Neural cell (in vitro differentiated cells): Measurements from ENCODE around the gene STAC. TPM values are rescaled to one million over a fixed set of nuclear protein-coding genes. Genes with fewer than 3 reads are reported as not detected.

Experiments used
- H2AFZ ChIP-seq: fragments of 200-600, 300-800 bp; sonication (generic), shearing (Covaris generic); 2 replicates; pipeline ENCODE4 v1.6.0; 2014; ENCODE audit warnings: low read depth, mild to moderate bottlenecking, antibody characterized with exemption, low read length, moderate library complexity
- H3F3A ChIP-seq: fragments of 200-600 bp; shearing (Covaris generic); 2 replicates; pipeline ENCODE4 v1.6.1; 2016; ENCODE audit warnings: mild to moderate bottlenecking, moderate library complexity, mixed read lengths, antibody characterized with exemption, low read length; ENCODE audit not compliant: insufficient read depth, poor library complexity, severe bottlenecking
- H3K27ac ChIP-seq: fragments of 200-600, 300-800 bp; sonication (generic), shearing (Covaris generic); 2 replicates; pipeline ENCODE4 v1.5.1; 2014; ENCODE audit warnings: mild to moderate bottlenecking, low read length, moderate library complexity
- H3K27me3 ChIP-seq: fragments of 300-800, 200-600 bp; sonication (generic), shearing (Covaris generic); 2 replicates; pipeline ENCODE4 v1.6.0; 2014; ENCODE audit warnings: mild to moderate bottlenecking, low read depth, low read length, moderate library complexity; ENCODE audit not compliant: insufficient read depth
- H3K36me3 ChIP-seq: fragments of 300-800, 200-600 bp; sonication (generic), shearing (Covaris generic); 2 replicates; pipeline ENCODE4 v1.5.1; 2014; ENCODE audit warnings: mild to moderate bottlenecking, antibody characterized with exemption, low read length, moderate library complexity; ENCODE audit not compliant: insufficient read depth
- H3K4me2 ChIP-seq: fragments of 300-800, 200-600 bp; sonication (generic), shearing (Covaris generic); 2 replicates; pipeline ENCODE4 v1.6.0; 2014; ENCODE audit warnings: mild to moderate bottlenecking, low read length
- H3K4me3 ChIP-seq: fragments of 300-800, 200-600 bp; sonication (generic), shearing (Covaris generic); 2 replicates; pipeline ENCODE4 v1.5.1; 2014; ENCODE audit warnings: mild to moderate bottlenecking, low read length, moderate library complexity
- H3K79me2 ChIP-seq: fragments of 200-600 bp; shearing (Covaris generic); replicated peaks from 2 replicates; pipeline ENCODE4 v1.6.0; 2014; ENCODE audit warnings: mild to moderate bottlenecking, low read length, moderate library complexity; ENCODE audit not compliant: insufficient read depth
- H3K9ac ChIP-seq: fragments of 300-800, 200-600 bp; sonication (generic), shearing (Covaris generic); 2 replicates; pipeline ENCODE4 v1.6.1; 2016; ENCODE audit warnings: mild to moderate bottlenecking, low read length, mixed read lengths
- H3K9me2 ChIP-seq: fragments of 200-600 bp; shearing (Covaris generic); 2 replicates; pipeline ENCODE4 v1.6.1; 2016; ENCODE audit warnings: mild to moderate bottlenecking, low read length, mixed read lengths; ENCODE audit not compliant: insufficient read depth
- H3K9me3 ChIP-seq: fragments of 200-600, 300-800 bp; sonication (generic), shearing (Covaris generic); 2 replicates; pipeline ENCODE4 v1.6.1; 2016; ENCODE audit warnings: mild to moderate bottlenecking, mixed run types, low read length, moderate library complexity, mixed read lengths
- H4K20me1 ChIP-seq: fragments of 200-600 bp; shearing (Covaris generic); 2 replicates; pipeline ENCODE4 v1.6.1; 2016; ENCODE audit warnings: mild to moderate bottlenecking, mixed run types; ENCODE audit not compliant: insufficient read depth
- CTCF ChIP-seq: fragments of 450-650 bp; IDR thresholded peaks from 2 replicates; pipeline ENCODE4 v1.5.1; 2014; ENCODE audit warnings: antibody characterized with exemption, mild to moderate bottlenecking, moderate library complexity; ENCODE audit not compliant: poor library complexity, severe bottlenecking
- EP300 ChIP-seq: fragments of 450-650 bp; conservative IDR thresholded peaks from 2 replicates; pipeline ENCODE4 v1.6.1; 2014; ENCODE audit warnings: antibody characterized with exemption, mild to moderate bottlenecking, moderate library complexity; ENCODE audit not compliant: poor library complexity, severe bottlenecking
- EZH2 ChIP-seq: fragments of 200-600, 300-800 bp; shearing (Covaris generic), sonication (generic); IDR thresholded peaks from 2 replicates; pipeline ENCODE4 v1.6.1; 2014; ENCODE audit warnings: antibody characterized with exemption, low read length, borderline replicate concordance, mild to moderate bottlenecking; ENCODE audit not compliant: insufficient read depth, poor library complexity, severe bottlenecking
- MXI1 ChIP-seq: fragments of 450-650 bp; conservative IDR thresholded peaks from 2 replicates; pipeline ENCODE4 v1.6.1; 2014; ENCODE audit warnings: antibody characterized with exemption, mild to moderate bottlenecking; ENCODE audit not compliant: poor library complexity, severe bottlenecking
- POLR2AphosphoS5 ChIP-seq: IDR thresholded peaks from 2 replicates; pipeline ENCODE4 v1.6.1; 2012
- RAD21 ChIP-seq: fragments of 450-650 bp; conservative IDR thresholded peaks from 2 replicates; pipeline ENCODE4 v1.6.1; 2014; ENCODE audit warnings: antibody characterized with exemption, mild to moderate bottlenecking, moderate library complexity
- REST ChIP-seq: IDR thresholded peaks from 2 replicates; pipeline ENCODE4 v1.6.1; 2012; ENCODE audit warnings: borderline replicate concordance
- SMC3 ChIP-seq: fragments of 450-650 bp; conservative IDR thresholded peaks from 2 replicates; pipeline ENCODE4 v1.6.1; 2014; ENCODE audit warnings: antibody characterized with exemption, mild to moderate bottlenecking, moderate library complexity; ENCODE audit not compliant: poor library complexity
- TAF1 ChIP-seq: IDR thresholded peaks from 2 replicates; pipeline ENCODE4 v1.6.1; 2012; ENCODE audit warnings: low read depth
- polyA plus RNA-seq: library from polyadenylated mRNA; depleted of rRNA; stranded (reverse); fragments of >200 nt; gene quantifications from 2 replicates; pipeline ENCODE4 v1.2.3, GENCODE V29; 2014

Gene STAC
- polyA plus RNA-seq, 1 donor from 2014 or later, result 4.5 TPM

- H3K27ac ChIP-seq, result no peak overlapping the region
Observed at GRCh38 chr3:36482256-36482655, 102.0 kb downstream of the STAC start.

GRCh38 chr3:36482880-36483279 lies 102.6 kb downstream of the STAC start:
- no peaks in the 10 kb centered on the region for H3K9me2 ChIP-seq
- H3K27me3 ChIP-seq, result no peaks in the 10 kb centered on the region
- H2AFZ ChIP-seq, result no peak overlapping the region
- no peaks in the 10 kb centered on the region for H4K20me1 ChIP-seq
- no peaks in the 10 kb centered on the region for H3K9me3 ChIP-seq
- H3K4me3 ChIP-seq, result no peak overlapping the region
- H3K36me3 ChIP-seq, result no peaks in the 10 kb centered on the region
- no peaks in the 10 kb centered on the region for H3F3A ChIP-seq
- no peak overlapping the region for H3K27ac ChIP-seq
- no peak overlapping the region for H3K9ac ChIP-seq
- no peaks in the 10 kb centered on the region for H3K79me2 ChIP-seq
- H3K4me2 ChIP-seq, result no peak overlapping the region
- no peak for TF ChIP-seq SMC3
- no peak for TF ChIP-seq MXI1
- TF ChIP-seq TAF1, result no peak
- TF ChIP-seq EZH2, result no peak
- no peak for TF ChIP-seq POLR2AphosphoS5
- TF ChIP-seq REST, result no peak
- TF ChIP-seq EP300, result no peak
- no peak for TF ChIP-seq RAD21

More at GRCh38 chr3:36482256-36482655, 102.0 kb downstream of the STAC start:
- H3F3A ChIP-seq, result no peaks in the 10 kb centered on the region
- H4K20me1 ChIP-seq, result no peaks in the 10 kb centered on the region
- no peaks in the 10 kb centered on the region for H3K9me3 ChIP-seq
- H3K36me3 ChIP-seq, result no peaks in the 10 kb centered on the region
- no peak for TF ChIP-seq CTCF
- TF ChIP-seq EP300, result no peak
- TF ChIP-seq SMC3, result no peak
- no peak for TF ChIP-seq EZH2
- TF ChIP-seq POLR2AphosphoS5, result no peak
- no peak for TF ChIP-seq RAD21
- TF ChIP-seq TAF1, result no peak
- TF ChIP-seq MXI1, result no peak
- TF ChIP-seq REST, result no peak
- H2AFZ ChIP-seq, result no peak overlapping the region
- no peaks in the 10 kb centered on the region for H3K79me2 ChIP-seq
- no peaks in the 10 kb centered on the region for H3K27me3 ChIP-seq
- H3K9ac ChIP-seq, result no peak overlapping the region
- no peak overlapping the region for H3K4me2 ChIP-seq
- H3K9me2 ChIP-seq, result no peaks in the 10 kb centered on the region
- H3K4me3 ChIP-seq, result no peak overlapping the region
